OCI-LY7 (cell line): ENCODE data around the gene NARS2.

Experiments
- EZH2phosphoT487 ChIP-seq: fragments of 200-600 bp; sonication (generic); IDR thresholded peaks from 2 replicates; pipeline ENCODE4 v1.6.1; 2018; ENCODE audit warnings: low read depth, borderline replicate concordance, mild to moderate bottlenecking, mixed run types, antibody characterized with exemption, low read length, moderate library complexity, mixed read lengths
- TF ChIP-seq, protein P1 (sequence below): fragments of 200-600 bp; sonication (generic); conservative IDR thresholded peaks from 2 replicates; pipeline ENCODE4 v1.5.1; 2014; ENCODE audit warnings: mild to moderate bottlenecking, antibody characterized with exemption, low read length, moderate library complexity, mixed read lengths

- TF ChIP-seq, protein P1, sequence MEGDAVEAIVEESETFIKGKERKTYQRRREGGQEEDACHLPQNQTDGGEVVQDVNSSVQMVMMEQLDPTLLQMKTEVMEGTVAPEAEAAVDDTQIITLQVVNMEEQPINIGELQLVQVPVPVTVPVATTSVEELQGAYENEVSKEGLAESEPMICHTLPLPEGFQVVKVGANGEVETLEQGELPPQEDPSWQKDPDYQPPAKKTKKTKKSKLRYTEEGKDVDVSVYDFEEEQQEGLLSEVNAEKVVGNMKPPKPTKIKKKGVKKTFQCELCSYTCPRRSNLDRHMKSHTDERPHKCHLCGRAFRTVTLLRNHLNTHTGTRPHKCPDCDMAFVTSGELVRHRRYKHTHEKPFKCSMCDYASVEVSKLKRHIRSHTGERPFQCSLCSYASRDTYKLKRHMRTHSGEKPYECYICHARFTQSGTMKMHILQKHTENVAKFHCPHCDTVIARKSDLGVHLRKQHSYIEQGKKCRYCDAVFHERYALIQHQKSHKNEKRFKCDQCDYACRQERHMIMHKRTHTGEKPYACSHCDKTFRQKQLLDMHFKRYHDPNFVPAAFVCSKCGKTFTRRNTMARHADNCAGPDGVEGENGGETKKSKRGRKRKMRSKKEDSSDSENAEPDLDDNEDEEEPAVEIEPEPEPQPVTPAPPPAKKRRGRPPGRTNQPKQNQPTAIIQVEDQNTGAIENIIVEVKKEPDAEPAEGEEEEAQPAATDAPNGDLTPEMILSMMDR = no peak
- TF ChIP-seq EZH2phosphoT487 = no peak
These were observed 32.7 kb downstream of the NARS2 start for GRCh38 chr11:78542007-78542406.
